ENCODE measurements around the gene TCF7L2.

TCF7L2 gene

DNA sequence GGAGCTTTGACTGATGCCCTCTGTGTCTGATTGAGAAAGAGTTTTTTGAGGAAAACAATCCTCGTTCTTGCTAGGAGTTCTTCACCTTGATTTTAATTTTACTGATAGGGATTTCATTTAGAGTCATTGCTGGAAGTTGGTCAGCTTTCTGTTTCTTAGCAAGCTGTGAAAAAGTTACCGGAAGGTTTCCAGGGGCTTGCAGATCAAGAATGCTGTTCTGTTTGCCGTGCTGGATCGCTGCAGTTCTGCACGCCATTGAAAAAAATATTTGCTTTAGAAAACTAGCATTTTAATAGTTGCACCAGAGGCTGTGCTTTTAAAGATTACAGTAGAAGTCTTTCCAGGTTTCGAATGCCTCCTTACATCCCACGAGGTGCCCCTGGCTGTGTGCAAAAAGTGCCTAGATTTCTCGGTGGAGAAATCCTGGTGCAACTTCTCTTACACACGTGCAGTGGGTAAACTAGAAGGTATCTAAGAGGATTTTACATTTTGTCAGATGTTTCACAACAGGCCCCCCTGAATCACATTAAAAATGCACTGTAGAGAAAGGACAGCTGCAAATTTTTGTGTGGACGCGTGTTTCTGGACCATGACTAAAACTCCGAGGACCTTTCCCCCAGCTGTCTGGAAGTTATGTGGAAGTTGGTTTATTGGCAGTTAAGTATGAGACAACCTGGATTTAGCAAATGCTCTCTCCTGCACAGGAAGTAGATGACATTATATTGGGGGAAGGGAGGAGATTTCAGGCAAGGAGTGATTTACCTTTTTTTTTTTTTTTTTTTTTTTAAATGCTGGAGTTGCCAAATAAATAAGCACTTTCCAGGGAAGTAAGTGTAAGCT lies 5.8 kb downstream of the TCF7L2 start:
- TF ChIP-seq, protein P1, sequence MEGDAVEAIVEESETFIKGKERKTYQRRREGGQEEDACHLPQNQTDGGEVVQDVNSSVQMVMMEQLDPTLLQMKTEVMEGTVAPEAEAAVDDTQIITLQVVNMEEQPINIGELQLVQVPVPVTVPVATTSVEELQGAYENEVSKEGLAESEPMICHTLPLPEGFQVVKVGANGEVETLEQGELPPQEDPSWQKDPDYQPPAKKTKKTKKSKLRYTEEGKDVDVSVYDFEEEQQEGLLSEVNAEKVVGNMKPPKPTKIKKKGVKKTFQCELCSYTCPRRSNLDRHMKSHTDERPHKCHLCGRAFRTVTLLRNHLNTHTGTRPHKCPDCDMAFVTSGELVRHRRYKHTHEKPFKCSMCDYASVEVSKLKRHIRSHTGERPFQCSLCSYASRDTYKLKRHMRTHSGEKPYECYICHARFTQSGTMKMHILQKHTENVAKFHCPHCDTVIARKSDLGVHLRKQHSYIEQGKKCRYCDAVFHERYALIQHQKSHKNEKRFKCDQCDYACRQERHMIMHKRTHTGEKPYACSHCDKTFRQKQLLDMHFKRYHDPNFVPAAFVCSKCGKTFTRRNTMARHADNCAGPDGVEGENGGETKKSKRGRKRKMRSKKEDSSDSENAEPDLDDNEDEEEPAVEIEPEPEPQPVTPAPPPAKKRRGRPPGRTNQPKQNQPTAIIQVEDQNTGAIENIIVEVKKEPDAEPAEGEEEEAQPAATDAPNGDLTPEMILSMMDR (IDR thresholded peaks at IDR 0.05) = no peak

DNA sequence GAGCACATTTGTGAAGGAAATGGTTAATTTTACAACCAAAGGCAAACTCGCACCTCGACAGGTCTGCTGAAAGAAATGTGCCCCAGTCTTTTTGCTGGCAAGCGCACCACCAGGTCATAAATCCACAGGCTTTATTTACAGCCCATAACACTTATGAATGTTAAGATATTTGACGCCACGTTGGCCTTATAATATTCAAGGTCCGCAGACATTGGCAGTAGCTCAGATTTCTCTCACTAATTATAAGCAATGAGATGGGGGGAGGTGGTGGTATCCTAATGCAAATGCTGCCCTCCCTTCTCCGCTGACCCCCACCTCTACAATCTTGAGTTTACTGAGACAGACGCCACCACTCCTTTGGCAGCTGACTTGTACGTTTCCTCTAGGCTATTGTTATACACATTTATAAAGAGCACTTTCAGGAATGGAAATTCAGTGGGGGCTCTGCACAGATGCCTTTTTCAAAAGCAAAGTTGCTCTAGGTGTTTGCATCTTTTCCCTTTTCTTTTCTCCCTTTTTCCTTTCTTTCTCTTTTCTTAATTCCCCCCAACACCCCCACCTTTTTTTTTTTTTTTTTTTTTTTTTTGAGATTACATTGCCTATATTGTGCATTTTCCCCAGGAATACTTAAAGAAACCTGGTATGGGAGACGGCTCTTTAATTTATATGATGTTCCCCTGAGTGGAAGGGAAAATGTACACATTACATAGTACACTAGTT lies 6.7 kb downstream of the TCF7L2 start:
- TF ChIP-seq, protein P1 (IDR thresholded peaks at IDR 0.05) = no peak

DNA sequence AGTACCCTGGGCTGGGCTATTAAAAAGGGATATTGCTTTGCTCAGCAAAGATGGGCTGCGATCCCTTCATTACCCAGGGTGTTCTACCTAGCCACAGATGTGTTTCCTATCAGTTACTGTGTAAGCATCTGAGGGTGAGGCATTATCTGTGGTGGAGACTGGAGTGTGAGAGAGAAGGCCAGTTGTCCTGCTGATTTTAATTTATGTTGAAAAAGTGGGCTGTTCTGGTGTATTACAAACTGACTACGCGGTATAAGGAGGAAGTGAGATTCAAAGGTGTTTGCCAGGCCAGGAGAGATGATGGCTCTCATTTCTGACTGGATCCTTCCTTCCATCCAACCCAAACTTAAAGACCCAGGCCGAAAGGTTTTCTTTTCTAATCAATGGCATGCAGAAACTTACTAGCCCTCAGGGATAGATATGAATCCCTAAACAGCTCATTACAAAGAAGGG lies 7.6 kb downstream of the TCF7L2 start:
- TF ChIP-seq, protein P1 (IDR thresholded peaks at IDR 0.05) = no peak

DNA sequence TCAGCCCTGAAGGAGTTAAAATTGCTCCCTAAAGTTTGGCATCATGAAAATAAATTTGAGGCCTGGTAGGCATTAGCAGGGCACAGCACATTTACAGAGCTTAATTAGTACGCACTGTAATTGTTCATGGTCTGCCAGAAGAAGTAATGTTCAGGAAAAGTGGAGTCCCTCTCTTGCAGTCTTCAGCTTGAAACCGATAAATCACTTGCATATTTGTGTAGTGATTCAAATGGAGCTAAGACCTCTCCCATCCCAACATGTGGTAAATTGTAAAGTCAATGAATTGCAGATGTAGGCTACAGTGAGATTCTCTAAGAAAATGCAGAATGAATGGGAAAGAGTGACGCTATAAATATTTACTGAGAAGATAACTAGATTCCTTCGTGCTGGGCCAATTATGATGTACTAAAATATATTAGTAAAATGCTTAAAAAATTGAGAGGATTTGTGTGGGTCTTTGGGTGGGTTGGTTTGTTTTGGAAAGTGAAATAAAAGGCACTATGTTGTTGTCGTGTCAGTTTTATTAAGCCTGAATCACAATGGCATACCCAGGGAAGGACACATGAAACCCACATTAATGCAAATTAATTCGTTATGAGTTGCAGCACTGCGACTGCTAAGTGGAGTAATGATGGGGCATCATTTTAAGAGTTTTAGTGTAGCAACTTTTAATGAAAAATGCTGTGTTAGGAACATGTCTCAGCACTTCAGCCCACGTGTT lies 8.4 kb downstream of the TCF7L2 start:
- TF ChIP-seq, protein P1 (IDR thresholded peaks at IDR 0.05) = no peak

DNA sequence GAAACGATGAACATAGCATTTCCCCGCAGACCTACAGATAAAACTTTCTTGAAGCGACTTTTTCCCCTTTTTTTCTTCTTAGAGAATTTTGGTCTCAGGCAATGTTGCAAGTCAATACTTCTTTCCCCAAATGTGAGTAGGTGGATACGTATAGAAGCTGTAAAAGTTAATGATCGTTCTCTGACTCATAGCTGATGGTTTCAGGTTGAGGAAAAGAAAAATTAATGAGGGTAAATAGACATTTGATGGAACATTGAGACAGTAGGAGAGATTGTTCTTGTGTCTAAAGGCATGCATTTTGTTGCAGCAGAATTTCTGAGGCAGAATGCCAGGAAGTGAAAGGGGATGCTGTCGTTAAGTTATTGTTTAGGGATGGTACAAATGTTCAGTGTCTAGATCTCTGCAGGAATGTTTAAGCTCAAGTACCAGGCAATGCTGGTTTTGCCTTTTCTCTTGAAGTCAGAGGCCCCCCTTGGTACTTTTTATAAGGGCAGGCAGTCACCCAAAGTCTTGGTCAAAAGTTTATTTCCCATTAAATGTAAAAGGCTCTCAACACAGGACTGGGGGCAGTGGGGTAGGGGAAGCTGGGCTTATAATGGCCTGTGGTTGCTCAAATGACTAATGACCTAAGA lies 9.3 kb downstream of the TCF7L2 start:
- TF ChIP-seq, protein P1 (IDR thresholded peaks at IDR 0.05) = no peak

DNA sequence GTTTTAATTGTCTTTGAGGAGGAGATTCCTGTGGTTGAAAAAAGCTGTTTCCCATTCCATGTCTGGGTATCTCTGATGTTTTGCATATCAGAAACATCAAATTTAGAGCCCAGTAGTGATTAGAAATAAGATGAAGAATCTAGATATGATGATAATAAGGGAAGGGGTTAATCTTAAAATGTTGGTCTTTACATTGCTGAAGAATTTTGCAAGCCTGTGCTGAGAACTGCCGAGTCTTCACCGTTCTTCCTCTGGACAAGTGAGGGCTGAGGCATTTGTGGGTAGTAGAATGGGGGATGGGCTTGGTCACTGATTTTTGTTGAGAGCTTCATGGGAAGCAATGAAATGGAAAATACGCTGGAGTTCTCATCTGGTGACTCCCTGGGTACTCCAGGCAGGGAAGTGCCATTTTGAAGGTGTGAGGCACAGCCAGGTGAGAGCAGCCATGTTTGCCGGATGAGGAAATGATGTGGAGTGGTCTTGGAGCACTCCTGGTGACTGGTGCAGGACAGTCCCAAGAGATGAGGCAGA lies 10.2 kb downstream of the TCF7L2 start:
- TF ChIP-seq, protein P1 (IDR thresholded peaks at IDR 0.05) = no peak

DNA sequence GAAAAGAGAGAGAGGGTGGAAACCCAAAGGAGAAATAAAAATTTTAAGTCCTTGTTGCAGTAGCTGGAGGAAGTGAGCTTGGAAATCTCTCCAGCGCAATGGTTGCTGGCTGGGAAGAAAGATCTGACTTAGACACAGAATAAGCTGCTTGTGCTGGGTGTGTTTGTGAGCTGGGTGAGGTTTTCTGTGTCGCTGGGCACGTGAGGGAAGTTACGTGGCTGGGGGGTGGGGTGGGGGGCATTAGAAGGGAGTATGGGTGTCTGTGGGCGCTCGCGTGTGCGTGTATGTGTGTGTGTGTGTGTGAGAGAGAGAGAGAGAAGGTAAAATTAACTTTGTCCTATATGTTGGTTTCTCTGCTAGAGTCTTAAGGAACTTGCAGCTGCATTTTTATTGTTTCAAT lies 11.6 kb downstream of the TCF7L2 start:
- TF ChIP-seq, protein P1 (IDR thresholded peaks at IDR 0.05) = no peak

Data from LNCAP (cell line).